Activated CD4-positive, CD25-positive, alpha-beta regulatory T cell (primary cell): ENCODE results near the gene COL4A1.

ENCODE experiments used
- DNase-seq, 4 experiments: peaks; one replicate each; lab custom pipeline; 2025; lab: John Stamatoyannopoulos, UW

COL4A1 gene

GRCh38 chr13:110133425-110134235, 173.3 kb downstream of the COL4A1 start:
- DNase-seq: no peak

GRCh38 chr13:110132225-110132982, 174.6 kb downstream of the COL4A1 start:
- DNase-seq: no peak

GRCh38 chr13:110131424-110131823, 175.5 kb downstream of the COL4A1 start:
- no peak for DNase-seq

GRCh38 chr13:110130431-110130830, 176.5 kb downstream of the COL4A1 start:
- DNase-seq: no peak

- no peak for DNase-seq
Observed at GRCh38 chr13:110129539-110130186, 177.3 kb downstream of the COL4A1 start.

GRCh38 chr13:110129076-110129475, 177.9 kb downstream of the COL4A1 start:
- DNase-seq: no peak

GRCh38 chr13:110128546-110128945, 178.4 kb downstream of the COL4A1 start:
- DNase-seq: no peak

GRCh38 chr13:110127986-110128511, 178.9 kb downstream of the COL4A1 start:
- no peak for DNase-seq

- DNase-seq: no peak
Observed at GRCh38 chr13:110126391-110126961, 180.5 kb downstream of the COL4A1 start.

- DNase-seq: no peak
Observed at GRCh38 chr13:110125613-110126272, 181.2 kb downstream of the COL4A1 start.

GRCh38 chr13:110125157-110125556, 181.8 kb downstream of the COL4A1 start:
- no peak for DNase-seq

GRCh38 chr13:110124201-110124940, 182.6 kb downstream of the COL4A1 start:
- DNase-seq: no peak

GRCh38 chr13:110123041-110123809, 183.7 kb downstream of the COL4A1 start:
- no peak for DNase-seq

GRCh38 chr13:110121422-110122083, 185.4 kb downstream of the COL4A1 start:
- no peak for DNase-seq

GRCh38 chr13:110119935-110120905, 186.7 kb downstream of the COL4A1 start:
- DNase-seq: no peak

- no peak for DNase-seq
Observed at GRCh38 chr13:110118106-110118505, 188.9 kb downstream of the COL4A1 start.

- peak; percentile 2 to 5 (median 3) for DNase-seq
Observed at GRCh38 chr13:110116072-110116487, 190.9 kb downstream of the COL4A1 start.

GRCh38 chr13:110115591-110115990, 191.4 kb downstream of the COL4A1 start:
- no peak for DNase-seq
